Measurements from ENCODE around the gene SLC12A8. TPM values are rescaled to one million over a fixed set of nuclear protein-coding genes. Genes with fewer than 3 reads are reported as not detected.

The SLC12A8 gene
- total and polyA plus RNA-seq, 2 of the 13 experiments (the other 11 are each of a cell fraction or from before 2014, with no cell fraction given) = 0.44 to 0.71 TPM

DNA sequence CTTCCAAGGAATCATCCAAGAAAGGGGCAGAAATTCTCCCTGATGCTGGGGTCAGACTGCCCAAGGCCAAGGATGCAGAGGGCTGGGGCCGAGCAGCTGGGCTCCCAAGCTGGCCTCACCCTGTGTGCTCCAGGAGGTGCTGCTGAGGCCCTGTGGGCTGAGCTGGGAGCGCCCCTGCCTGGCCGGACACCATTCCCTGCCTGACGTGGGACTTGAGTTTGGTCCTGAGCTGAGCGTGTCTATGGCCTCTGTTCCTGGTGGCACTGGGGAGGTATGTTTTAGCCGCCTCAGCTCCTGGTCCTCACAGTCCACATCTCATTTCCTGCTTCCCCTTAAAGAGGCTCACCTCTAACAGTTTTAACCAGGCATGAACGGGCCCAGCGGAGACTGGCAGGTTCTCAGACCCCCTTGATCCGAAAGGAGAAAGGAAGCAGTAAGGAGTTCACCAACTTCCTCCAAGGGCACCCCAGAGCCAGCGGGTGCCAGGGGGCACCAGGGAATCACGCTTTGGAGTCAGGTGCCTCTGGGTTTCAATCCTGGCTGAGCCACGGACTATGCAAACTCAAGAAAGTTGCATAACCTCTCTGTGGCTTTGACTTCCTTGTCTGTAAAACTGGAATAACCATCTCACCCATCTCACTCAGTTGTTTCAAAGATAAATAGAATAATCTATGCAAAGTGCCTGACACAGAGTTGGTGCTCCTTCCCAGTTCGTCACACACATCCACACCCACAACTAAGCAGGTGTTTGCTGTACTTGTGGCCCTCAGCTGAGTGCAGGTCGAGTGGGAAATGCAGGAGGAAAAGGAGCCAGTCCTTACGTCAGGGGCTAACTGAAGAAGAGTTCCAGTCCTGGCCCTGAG, 48.6 kb downstream of the SLC12A8 start (continued):
- TF ChIP-seq, protein P1, sequence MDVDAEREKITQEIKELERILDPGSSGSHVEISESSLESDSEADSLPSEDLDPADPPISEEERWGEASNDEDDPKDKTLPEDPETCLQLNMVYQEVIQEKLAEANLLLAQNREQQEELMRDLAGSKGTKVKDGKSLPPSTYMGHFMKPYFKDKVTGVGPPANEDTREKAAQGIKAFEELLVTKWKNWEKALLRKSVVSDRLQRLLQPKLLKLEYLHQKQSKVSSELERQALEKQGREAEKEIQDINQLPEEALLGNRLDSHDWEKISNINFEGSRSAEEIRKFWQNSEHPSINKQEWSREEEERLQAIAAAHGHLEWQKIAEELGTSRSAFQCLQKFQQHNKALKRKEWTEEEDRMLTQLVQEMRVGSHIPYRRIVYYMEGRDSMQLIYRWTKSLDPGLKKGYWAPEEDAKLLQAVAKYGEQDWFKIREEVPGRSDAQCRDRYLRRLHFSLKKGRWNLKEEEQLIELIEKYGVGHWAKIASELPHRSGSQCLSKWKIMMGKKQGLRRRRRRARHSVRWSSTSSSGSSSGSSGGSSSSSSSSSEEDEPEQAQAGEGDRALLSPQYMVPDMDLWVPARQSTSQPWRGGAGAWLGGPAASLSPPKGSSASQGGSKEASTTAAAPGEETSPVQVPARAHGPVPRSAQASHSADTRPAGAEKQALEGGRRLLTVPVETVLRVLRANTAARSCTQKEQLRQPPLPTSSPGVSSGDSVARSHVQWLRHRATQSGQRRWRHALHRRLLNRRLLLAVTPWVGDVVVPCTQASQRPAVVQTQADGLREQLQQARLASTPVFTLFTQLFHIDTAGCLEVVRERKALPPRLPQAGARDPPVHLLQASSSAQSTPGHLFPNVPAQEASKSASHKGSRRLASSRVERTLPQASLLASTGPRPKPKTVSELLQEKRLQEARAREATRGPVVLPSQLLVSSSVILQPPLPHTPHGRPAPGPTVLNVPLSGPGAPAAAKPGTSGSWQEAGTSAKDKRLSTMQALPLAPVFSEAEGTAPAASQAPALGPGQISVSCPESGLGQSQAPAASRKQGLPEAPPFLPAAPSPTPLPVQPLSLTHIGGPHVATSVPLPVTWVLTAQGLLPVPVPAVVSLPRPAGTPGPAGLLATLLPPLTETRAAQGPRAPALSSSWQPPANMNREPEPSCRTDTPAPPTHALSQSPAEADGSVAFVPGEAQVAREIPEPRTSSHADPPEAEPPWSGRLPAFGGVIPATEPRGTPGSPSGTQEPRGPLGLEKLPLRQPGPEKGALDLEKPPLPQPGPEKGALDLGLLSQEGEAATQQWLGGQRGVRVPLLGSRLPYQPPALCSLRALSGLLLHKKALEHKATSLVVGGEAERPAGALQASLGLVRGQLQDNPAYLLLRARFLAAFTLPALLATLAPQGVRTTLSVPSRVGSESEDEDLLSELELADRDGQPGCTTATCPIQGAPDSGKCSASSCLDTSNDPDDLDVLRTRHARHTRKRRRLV (CRISPR knock-in tag; IDR thresholded peaks at IDR 0.05) = no peak
- TF ChIP-seq RAD21 (CRISPR knock-in tag; IDR thresholded peaks at IDR 0.05) (peak; percentile 71), MED13 (CRISPR knock-in tag; IDR thresholded peaks at IDR 0.05) (no peak), ZNF30 (CRISPR knock-in tag; IDR thresholded peaks at IDR 0.05) (no peak), SOX6 (IDR thresholded peaks at IDR 0.05) (no peak), SOX6 (CRISPR knock-in tag; IDR thresholded peaks at IDR 0.05) (no peak), SNAPC2 (CRISPR knock-in tag; IDR thresholded peaks at IDR 0.05) (no peak), ZNF672 (CRISPR knock-in tag; IDR thresholded peaks at IDR 0.05) (no peak), HNF1A (IDR thresholded peaks at IDR 0.05; ENCODE audit: low read depth) (no peak), HNF1A (CRISPR knock-in tag; IDR thresholded peaks at IDR 0.05; ENCODE audit: borderline replicate concordance) (no peak), ZNF562 (CRISPR knock-in tag; IDR thresholded peaks at IDR 0.05; ENCODE audit: borderline replicate concordance) (no peak), ZNF652 (CRISPR knock-in tag; IDR thresholded peaks at IDR 0.05; ENCODE audit: borderline replicate concordance, low read depth) (no peak)
- TF ChIP-seq, protein P2, sequence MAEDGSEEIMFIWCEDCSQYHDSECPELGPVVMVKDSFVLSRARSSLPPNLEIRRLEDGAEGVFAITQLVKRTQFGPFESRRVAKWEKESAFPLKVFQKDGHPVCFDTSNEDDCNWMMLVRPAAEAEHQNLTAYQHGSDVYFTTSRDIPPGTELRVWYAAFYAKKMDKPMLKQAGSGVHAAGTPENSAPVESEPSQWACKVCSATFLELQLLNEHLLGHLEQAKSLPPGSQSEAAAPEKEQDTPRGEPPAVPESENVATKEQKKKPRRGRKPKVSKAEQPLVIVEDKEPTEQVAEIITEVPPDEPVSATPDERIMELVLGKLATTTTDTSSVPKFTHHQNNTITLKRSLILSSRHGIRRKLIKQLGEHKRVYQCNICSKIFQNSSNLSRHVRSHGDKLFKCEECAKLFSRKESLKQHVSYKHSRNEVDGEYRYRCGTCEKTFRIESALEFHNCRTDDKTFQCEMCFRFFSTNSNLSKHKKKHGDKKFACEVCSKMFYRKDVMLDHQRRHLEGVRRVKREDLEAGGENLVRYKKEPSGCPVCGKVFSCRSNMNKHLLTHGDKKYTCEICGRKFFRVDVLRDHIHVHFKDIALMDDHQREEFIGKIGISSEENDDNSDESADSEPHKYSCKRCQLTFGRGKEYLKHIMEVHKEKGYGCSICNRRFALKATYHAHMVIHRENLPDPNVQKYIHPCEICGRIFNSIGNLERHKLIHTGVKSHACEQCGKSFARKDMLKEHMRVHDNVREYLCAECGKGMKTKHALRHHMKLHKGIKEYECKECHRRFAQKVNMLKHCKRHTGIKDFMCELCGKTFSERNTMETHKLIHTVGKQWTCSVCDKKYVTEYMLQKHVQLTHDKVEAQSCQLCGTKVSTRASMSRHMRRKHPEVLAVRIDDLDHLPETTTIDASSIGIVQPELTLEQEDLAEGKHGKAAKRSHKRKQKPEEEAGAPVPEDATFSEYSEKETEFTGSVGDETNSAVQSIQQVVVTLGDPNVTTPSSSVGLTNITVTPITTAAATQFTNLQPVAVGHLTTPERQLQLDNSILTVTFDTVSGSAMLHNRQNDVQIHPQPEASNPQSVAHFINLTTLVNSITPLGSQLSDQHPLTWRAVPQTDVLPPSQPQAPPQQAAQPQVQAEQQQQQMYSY (CRISPR knock-in tag; IDR thresholded peaks at IDR 0.05) = no peak
- TF ChIP-seq, protein P3, sequence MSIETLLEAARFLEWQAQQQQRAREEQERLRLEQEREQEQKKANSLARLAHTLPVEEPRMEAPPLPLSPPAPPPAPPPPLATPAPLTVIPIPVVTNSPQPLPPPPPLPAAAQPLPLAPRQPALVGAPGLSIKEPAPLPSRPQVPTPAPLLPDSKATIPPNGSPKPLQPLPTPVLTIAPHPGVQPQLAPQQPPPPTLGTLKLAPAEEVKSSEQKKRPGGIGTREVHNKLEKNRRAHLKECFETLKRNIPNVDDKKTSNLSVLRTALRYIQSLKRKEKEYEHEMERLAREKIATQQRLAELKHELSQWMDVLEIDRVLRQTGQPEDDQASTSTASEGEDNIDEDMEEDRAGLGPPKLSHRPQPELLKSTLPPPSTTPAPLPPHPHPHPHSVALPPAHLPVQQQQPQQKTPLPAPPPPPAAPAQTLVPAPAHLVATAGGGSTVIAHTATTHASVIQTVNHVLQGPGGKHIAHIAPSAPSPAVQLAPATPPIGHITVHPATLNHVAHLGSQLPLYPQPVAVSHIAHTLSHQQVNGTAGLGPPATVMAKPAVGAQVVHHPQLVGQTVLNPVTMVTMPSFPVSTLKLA (IDR thresholded peaks at IDR 0.05) = no peak

All from HepG2 (cell line).